NB4 (cell line): Measurements from ENCODE around the gene SERPINA1.

ENCODE experiments used
- MAX ChIP-seq: IDR thresholded peaks from 2 replicates; pipeline ENCODE4 v1.6.1; 2011; ENCODE audit warnings: low read depth, low read length
- MYC ChIP-seq: IDR thresholded peaks from 2 replicates; pipeline ENCODE4 v1.6.1; 2011; ENCODE audit warnings: low read depth, low read length
- POLR2A ChIP-seq: IDR thresholded peaks from 2 replicates; pipeline ENCODE4 v1.6.1; 2011; ENCODE audit warnings: mild to moderate bottlenecking; ENCODE audit not compliant: insufficient read length; ENCODE audit errors: extremely low read depth
- TF ChIP-seq, protein P1 (sequence below): IDR thresholded peaks from one replicate; pipeline ENCODE4 v1.5.1; 2012; ENCODE audit warnings: low read depth, low read length

- TF ChIP-seq, protein P1, sequence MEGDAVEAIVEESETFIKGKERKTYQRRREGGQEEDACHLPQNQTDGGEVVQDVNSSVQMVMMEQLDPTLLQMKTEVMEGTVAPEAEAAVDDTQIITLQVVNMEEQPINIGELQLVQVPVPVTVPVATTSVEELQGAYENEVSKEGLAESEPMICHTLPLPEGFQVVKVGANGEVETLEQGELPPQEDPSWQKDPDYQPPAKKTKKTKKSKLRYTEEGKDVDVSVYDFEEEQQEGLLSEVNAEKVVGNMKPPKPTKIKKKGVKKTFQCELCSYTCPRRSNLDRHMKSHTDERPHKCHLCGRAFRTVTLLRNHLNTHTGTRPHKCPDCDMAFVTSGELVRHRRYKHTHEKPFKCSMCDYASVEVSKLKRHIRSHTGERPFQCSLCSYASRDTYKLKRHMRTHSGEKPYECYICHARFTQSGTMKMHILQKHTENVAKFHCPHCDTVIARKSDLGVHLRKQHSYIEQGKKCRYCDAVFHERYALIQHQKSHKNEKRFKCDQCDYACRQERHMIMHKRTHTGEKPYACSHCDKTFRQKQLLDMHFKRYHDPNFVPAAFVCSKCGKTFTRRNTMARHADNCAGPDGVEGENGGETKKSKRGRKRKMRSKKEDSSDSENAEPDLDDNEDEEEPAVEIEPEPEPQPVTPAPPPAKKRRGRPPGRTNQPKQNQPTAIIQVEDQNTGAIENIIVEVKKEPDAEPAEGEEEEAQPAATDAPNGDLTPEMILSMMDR: no peak
- TF ChIP-seq POLR2A (no peak), MAX (no peak), MYC (no peak)
Observed at GRCh38 chr14:94403312-94403932, 15.0 kb upstream of the SERPINA1 start.
